GM21737 (cell line): ENCODE results near the gene RBBP7.
"Not testable (repeated sequence)": the region's sequence is repeated elsewhere in the genome, so short reads cannot be mapped to it uniquely, and the experiment has no call there.

ENCODE experiments used
- ATAC-seq: cut with Tn5 transposase; IDR thresholded peaks from one replicate; pipeline ENCODE4 v1.9.1; 2021; ENCODE audit warnings: mild to moderate bottlenecking, moderate library complexity; ENCODE audit not compliant: unreplicated experiment

RBBP7 gene

DNA sequence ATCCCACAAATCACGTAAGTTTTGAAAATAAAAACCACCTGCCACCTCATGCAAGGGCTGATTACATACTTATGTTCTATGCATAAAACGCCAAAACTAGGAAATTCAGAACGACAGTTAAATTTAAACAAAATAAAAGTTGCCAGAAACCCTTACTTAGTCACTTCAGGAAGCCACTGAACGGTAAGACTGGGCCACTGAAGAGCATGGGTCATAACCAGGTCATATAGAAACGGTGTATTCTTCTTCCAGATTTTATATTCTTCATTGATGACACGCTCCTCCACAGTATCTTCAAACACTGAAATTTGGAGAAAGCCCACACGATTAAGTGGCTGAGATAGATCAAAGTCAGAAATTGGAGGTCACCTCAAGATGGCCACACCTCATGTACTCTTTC lies 1.2 kb downstream of the RBBP7 start:
- ATAC-seq, result no peak

DNA sequence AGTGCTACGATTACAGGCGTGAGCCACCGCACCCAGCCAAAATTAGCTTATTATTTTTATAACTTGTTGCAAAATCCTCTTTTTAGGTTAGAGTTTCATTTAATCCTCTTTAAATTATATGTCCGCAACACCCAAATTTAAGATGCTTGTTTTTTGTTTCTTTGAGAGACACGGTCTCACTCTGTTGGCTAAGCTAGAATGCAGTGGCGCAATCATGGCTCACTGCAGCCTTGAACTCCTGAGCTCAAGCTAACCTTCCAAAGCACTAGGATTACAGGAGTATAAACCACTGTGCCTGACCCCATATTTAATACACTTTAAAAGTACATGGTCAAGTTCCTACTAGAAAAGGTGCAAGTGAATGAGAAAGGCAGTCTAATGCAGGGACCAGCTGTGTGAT lies 2.2 kb downstream of the RBBP7 start:
- no peak for ATAC-seq

DNA sequence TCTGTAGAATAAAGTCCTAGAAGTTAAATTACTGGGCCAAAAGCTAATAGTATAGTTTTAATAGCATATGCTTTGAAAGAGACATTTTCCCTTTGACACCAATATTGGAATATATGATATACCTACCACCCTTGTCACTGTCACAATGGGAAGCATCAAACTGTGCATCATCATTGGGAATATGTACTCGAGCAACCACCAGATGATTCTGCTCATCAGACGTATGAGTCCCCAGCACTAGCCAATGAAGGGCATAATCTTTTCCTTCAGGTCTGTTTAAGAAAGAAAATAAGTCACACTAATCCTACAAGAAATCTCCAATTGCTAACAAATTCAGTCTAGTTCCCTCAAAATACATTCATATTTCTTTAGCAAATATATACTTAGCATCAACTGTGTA lies 7.3 kb downstream of the RBBP7 start:
- ATAC-seq, result no peak

DNA sequence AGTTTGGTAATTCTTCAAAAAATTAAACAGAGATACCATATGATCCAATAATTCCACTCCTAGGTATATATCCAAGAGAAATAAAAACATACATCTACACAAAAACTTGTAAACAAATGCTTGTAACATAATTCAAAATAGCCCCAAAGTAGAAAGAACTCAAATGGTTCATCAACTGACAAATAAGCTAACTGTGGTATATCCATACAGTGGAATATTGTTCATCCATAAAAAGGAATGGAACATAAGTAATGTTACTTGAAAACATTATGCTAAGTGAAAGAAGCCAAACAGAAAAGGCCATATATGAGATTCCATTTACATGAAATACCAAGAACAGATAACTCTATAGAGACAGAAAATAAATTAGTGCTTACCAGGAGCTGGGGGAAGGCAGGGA lies 13.4 kb downstream of the RBBP7 start:
- ATAC-seq, result no peak

DNA sequence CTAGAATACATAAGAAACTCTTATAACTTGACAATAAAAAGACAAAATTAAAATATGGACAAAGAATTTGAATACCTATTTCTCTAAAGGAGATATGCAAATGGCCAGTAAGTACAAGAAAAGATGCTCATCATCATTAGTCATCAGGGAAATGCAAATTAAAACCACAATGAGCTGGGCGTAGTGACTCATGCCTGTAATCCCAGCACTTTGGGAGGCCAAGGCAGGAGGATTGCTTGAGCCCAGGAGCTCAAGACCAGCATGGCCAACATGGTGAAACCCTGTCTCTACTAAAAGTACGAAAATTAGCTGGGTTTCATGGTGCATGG lies 14.1 kb downstream of the RBBP7 start:
- ATAC-seq, result not testable (repeated sequence)

DNA sequence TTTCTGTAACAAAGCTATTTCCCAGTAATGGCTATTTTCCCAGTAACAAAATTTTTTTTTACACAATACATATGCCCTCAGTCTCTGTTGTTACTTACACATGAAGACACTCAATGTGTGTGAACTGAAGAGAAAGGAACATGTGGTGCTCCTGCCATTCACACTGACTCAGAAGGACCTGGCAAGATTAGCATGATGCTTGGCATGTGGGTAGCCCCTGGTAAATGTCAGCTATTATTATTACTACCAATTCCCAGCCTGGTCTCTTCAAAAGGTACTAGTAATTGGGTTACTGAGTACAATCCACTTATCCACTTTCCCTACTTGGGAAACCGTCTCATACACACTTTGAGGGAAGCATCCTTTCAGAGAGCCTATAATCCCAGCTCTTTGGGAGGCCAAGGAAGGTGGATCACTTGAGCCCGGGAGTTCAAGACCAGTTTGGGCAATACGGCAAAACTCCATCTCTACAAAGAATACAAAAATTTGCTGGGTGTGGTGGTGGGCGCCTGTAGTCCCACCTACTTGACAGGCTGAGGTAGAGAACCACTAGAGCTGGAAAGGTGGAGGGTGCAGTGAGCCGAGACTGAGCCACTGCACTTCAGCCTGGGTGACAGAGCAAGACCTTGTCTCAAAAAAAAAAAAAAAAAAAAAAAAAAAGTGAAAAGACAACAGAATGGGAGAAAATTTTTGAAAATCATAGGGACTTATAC lies 14.6 kb downstream of the RBBP7 start:
- ATAC-seq, result no peak

DNA sequence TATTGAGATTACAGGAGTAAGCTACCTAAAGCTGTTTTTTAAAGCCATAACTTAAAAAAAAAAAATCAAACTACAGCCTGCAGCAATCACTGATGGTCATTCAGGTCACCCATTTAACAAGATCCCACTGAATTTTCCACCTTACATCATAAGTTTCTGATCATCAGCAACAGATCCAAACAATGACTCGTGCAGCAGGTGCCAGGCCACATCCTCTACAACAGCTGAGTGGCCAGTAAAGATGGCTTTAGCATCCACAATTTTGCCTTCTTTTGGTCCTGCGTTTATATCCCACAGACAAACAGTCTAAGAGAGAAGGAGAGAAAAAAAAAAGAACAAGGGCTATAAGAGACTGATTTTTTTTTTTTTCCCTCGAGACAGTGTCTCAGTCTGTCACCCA lies 16.6 kb downstream of the RBBP7 start:
- ATAC-seq, result no peak

DNA sequence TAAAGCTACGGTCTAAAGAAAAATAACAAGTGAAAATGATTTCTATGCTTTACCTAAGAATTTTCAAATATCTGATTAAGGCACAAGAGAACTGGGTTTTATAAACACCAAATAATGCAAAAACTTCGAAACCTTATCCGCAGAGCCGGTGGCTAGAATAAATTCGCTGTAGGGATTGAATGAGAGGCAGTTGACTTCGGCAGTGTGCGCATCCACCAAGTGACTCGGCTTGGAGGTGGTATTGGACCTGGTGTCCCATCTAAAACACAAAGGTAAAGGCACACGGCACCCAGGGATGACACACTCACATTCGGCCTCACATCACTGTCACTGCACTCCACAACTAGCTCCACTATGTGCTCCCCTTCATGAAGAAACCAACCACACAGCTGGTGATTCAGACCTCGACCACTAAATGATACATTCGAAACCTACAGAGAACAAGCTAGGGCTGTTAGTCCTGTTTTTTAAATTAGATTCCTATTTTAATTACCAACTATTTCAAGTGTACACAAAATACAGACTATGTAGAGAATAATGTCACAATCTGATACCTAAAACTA lies 17.5 kb downstream of the RBBP7 start:
- ATAC-seq, result no peak

DNA sequence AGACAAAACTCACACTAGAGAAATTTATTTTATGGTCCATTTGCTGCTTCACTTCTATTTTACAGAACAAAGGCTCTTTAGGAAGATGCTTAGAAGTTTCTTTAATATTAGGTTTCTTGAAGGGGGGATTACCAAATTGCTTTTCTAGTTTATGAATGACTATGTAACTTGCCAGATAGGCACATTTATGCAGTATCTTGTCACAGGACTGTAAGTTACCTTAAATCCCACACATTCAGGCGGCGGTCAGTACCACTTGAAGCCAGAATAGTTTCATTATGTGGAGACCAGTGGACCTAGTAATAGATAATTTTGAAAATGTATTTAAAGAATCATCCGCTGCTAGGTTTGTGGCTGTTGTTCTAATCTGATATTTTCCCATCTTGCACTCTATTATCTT lies 18.3 kb downstream of the RBBP7 start:
- no peak for ATAC-seq

DNA sequence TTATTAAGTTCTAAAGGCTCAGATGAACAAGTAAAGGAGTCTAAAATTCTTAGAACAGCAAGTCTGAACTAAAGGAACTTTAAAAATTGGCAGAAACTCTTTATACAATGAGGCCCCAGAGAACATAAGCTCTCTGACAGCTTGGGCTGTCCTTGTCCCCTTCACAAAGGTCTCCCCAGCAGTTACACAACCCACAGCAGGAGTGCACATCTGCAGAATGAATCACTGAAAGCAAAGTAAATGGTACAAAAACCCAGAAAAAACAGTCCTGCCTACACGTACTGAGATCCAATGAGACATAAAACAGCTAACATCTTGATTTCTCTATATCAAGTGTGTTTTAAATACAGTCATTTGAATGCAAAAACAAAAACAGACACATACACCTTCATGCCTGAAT lies 18.7 kb downstream of the RBBP7 start:
- ATAC-seq, result no peak

DNA sequence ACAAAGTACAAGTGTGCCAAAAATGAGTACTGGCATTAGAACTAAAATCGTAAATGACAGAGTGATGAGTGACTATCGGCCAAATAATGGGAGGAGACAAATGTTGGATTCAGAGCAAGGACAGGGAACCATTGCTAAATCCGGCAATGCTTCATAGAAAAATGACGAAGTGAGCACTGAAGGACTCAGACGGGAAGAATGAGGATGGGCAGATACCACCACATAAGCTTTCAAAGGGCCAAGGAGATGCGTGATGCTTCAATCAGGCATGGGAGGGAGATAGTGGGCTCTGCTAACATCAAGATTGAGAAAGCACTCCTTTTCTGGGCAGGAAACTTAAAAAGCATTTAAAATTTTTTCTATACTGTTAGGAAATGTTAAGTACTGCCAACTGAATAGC lies 21.6 kb downstream of the RBBP7 start:
- no peak for ATAC-seq

DNA sequence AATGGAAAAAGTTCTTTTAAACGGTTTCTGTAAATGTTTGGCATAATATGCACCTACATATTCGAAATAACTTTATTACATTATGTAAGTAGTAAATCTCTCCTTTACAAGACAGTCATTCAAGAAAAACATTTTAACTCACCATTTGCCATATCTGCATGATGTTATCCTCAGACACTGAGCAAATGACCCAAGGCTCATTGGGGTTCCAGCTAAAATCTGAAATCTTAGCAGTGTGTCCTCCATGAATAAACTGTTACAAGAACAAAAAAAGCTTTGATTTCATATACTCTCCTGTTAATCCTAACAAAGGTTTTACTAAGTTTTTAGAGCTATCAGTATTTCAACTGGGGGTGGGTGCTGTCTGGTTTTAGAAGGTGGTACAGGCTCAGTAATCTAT lies 24.5 kb downstream of the RBBP7 start:
- no peak for ATAC-seq

DNA sequence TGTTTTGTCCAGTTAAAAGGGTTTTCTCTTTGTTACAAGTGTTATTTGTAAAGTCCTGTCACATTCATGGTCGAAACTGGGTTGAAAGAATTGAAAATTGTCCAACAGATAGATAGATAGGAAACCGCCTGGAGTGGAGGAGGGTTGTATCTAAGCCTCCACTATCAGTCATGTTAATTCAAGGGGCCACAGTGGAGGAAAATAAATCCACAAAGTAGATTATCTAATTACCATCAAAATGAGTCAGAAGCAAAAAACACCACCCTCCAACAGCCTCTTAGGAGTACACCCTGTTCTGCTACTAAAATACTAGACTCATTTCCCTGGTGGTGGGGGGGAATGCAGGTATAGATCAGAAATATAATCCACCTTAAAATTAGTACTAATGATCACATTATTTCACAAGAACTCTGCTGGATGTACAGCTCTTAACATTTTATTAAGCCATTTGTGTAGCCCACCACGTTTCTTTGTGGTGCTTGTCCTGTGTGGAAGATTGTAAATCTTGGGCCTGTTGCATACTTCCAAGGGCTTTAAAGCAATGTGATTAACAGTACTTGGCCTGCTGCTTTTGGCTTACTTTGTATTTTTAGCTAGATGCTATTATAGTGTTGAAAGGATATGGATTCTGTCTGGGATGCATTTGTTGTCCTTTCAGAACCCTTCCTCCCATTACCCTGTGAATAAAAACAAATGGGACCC lies 26.8 kb downstream of the RBBP7 start:
- ATAC-seq, result no peak

DNA sequence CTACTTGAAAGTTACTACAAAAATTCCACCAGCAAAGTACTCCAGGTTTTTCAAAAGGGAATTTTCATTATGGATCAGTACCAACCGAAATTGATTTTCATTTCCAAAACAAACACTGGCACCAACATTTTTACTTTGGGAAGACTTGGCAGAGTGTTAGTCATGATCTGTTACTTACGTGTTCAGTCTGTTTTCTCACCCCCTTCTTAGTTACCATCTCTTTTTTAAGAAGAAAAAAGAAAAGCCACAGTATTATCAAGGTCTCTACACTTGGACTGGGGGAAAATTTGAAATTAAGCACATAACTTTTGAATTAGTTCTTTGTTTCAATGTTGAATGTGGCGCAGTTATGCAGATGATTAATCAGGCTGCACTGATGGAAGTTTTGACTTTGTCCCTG lies 27.5 kb downstream of the RBBP7 start:
- no peak for ATAC-seq

DNA sequence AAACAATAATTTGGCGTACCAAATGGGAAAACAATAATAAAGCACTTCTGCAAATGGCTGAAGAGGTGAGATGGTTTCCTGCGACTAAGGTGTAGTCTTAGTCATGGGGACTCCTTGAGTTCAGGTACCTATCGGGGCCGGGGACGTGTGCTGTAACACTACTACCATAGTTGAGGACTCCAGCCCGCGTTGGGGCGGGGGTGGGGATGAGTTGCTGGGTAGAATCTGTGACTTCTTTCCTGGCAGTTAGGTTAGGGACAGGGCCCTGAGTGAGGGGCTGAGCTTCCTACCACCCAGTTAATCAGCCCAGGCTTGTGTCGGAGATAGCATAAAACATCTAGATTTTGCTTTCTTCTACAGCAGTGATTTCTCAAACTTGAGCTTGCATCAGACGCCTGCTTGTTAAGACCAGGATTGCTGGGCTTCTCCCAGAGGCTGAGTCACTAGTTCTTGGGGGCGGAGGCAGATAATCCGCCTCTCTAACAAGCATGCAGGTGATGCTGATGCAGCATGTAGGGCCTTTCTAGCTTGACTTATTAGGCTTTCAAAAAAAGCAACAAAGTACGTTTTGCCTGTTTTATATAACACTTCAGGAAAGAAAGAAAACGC lies 30.2 kb downstream of the RBBP7 start:
- ATAC-seq, result no peak

DNA sequence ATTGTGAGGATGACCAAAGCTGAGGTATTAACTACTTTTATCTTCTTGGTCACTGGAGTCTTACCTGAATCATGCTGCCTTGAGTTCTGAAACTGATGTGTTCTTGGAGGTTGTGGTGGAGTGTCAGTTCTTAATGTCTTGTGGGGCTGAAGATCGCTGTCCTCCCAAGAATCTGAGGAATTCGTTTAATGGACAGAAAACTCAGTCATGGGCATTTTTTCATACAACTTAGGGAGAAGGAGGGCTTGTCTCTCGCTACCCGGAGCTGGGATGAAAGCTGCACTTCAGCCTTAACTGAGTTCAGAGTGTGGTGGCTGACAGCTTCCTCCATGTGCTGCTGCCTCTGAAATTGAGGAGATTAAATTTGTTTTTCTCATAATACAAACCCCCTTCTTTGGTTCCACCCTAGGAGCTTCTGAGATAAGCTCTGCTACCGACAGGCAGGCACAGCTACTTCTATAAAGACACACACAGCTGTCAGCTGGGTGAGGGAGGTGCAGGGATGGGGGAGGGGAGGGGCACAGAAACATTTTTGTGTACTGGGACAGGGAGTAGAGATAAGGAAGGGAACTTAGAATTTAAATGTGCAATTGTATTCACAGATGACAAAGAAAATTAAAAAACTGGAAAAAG lies 30.8 kb downstream of the RBBP7 start:
- ATAC-seq, result no peak

DNA sequence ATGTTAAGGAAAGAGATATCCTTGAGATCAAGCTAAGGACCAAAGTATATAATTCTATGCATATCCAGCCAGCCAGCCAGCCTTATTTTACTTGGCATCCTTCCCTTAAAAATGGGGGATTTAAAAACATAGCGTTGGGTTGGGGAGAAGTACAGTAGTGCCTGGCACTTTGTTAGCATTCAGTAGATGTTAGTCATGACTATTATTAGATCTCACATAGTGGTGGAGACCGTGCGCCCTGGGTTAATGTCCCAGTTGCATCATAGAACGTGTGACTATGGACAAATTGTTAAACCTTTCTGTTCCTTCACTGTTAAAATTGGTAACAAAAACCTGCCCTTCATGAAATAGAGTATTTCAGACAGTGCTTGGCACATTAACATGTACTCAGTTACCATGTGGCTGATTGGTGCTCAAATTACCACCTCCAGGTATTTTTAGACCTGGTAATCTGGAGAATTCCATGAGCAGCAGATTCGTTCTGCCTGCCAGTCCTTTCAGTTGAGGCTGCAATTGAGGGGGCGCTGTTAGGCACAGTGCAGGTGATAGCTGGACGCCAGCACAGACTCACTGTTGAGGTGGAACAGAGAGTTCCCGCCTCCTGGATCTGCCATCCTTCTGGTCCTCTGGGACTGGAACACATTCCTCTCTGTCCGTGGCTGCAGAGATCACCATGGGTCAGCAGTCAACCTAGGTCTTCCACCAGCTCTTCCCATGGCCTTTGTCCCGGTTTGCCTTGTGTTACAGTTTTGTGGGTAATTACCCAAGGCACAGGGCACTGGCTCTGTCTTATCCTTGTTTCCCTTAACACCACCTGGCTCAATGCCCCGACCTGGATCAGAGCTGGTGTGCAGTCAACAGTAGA lies 31.7 kb downstream of the RBBP7 start:
- ATAC-seq, result no peak

DNA sequence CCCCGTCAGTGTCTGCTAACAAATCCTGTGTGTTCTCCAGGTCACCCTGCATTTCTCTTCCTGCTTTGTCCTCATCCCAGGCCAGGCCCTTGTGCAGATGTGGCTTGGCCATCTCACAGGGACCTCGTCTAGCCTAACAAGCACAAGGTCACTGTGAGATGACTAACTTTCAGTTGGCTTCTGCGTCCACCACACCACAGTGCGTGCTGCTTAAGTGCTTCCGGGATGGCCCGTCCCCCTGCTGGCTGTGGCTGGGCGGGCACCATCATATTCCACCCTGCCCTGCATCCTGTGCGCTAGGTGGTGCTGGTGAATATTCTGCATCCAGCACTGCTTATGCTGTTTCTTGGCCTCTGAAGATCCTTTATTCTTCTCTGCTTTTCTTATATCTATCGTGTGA lies 33.8 kb downstream of the RBBP7 start:
- ATAC-seq, result no peak

DNA sequence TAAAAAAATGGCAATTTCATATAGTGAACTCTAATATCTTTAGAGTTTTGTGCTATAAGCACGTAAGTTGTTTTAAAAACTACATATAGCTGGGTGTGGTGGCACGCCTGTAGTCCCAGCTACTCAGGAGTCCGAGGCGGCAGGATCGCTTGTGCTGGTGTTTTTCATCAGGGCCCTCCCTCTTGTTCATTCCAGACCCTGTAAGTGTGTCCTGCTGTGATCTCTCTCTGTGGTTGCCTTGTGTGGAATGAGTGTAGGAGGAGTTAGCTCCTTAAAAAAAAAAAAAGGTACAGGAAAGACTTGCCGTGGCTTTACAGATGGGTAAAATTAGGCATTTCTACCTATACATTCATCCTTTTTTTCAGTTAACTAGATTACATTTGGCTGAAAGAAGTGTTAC lies 35.4 kb downstream of the RBBP7 start:
- ATAC-seq, result no peak

DNA sequence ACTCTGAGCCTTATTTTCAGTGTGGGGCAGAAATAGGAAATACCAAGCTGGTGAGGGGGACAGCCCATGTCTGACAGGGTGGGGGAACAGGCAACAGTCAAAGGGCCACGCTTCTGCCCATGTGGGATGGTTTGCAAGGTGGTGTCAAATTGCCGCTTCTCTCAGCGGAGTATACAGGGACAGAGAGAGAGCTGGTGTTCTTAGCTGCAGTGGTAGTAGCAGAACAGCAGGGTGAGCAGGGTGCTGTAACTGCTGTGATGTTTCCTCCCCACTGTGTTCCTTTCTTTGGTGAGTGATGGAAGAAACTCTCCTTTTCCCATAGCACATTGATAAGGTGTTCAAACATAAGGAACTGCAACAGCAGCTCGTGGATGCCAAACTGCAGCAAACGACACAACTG lies 37.9 kb downstream of the RBBP7 start:
- no peak for ATAC-seq
